Measurements from ENCODE around the gene XRCC4. TPM values are rescaled to one million over a fixed set of nuclear protein-coding genes. Genes with fewer than 3 reads are reported as not detected.

Gene XRCC4
- total and polyA plus RNA-seq, 7 donors: 4.6 to 11.3 (median 7.6) TPM

DNA sequence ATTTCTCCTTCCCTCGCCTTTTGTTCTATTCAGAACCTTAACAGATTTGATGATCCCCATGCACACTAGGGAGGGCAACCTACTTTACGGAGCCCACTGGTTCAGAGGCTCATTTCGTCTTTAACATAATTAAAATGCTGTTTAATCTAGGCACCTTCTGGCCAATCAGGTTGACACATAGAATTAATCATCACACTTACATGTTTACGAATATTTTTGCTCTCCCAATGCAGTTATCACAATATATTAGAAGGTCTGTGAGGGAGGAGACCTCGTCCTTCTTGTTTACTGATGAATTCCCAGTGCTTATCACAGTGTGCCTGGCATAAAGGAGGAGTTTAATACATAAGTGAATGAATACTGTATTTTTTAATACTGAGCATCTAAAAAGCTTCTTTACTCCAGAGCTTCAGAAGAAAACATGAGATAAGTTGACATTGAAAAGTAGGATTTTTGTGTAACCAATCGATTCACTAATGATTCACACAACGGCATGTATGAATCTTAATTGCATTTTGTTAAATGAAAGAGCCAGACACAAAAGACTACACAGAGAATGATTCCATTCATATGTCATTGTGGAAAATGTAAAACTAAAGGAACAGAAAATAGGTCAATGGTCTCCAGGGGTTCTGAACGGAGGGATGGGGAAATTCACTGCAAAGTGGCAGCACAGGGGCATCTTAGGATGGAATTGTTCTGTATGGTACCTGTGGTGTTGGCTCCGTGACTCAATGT, 315.6 kb downstream of the XRCC4 start:
- intact Hi-C loops (cut with DNase I): no loop called here

DNA sequence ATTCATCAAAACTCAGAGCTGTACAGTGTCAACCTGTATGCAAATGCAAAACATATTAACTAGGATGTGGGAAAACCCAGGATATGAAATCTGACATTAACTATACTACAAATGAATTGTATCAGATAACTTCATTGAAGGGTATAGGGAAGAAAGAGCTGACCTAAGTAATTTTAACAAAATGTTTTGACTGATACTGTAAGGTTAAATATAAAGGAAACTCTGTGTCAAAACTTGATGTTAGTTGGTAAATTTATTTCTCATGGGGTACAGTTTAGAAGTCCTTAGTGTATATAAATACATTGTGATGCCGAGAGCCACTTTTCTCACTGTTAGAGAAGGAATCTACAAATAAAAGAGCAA, 316.1 kb downstream of the XRCC4 start:
- DNase-seq: no peak
- TF ChIP-seq POLR2A (IDR thresholded peaks at IDR 0.05): no peak
- TF ChIP-seq, protein P1, sequence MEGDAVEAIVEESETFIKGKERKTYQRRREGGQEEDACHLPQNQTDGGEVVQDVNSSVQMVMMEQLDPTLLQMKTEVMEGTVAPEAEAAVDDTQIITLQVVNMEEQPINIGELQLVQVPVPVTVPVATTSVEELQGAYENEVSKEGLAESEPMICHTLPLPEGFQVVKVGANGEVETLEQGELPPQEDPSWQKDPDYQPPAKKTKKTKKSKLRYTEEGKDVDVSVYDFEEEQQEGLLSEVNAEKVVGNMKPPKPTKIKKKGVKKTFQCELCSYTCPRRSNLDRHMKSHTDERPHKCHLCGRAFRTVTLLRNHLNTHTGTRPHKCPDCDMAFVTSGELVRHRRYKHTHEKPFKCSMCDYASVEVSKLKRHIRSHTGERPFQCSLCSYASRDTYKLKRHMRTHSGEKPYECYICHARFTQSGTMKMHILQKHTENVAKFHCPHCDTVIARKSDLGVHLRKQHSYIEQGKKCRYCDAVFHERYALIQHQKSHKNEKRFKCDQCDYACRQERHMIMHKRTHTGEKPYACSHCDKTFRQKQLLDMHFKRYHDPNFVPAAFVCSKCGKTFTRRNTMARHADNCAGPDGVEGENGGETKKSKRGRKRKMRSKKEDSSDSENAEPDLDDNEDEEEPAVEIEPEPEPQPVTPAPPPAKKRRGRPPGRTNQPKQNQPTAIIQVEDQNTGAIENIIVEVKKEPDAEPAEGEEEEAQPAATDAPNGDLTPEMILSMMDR (IDR thresholded peaks at IDR 0.05): no peak
- TF ChIP-seq POLR2AphosphoS5 (IDR thresholded peaks at IDR 0.05): no peak
- no peaks in the 10 kb centered on the region for H3K27me3 ChIP-seq
- H3K9me3 ChIP-seq: no peaks in the 10 kb centered on the region
- 87 to 92% methylated on average over 1 of the region's 1 CpG for WGBS, 2 donors
- intact Hi-C loops (cut with DNase I): no loop called here
- H3K4me1 ChIP-seq: no peaks in the 10 kb centered on the region
- no peak overlapping the region for H3K4me3 ChIP-seq
- H3K36me3 ChIP-seq: no peaks in the 10 kb centered on the region
- no peak overlapping the region for H3K27ac ChIP-seq

More for the DNA sequence above, 315.6 kb downstream of the XRCC4 start:
- 90 to 93% methylated on average over 9 of the region's 9 CpGs for WGBS, 2 donors
- Histone ChIP-seq H3K4me1 (no peaks in the 10 kb centered on the region), H3K4me3 (no peak overlapping the region), H3K27ac (no peak overlapping the region), H3K27me3 (no peaks in the 10 kb centered on the region), H3K36me3 (no peaks in the 10 kb centered on the region), H3K9me3 (no peaks in the 10 kb centered on the region)
- TF ChIP-seq POLR2A (IDR thresholded peaks at IDR 0.05) (no peak), EP300 (IDR thresholded peaks at IDR 0.05) (no peak), POLR2AphosphoS5 (IDR thresholded peaks at IDR 0.05) (no peak)
- TF ChIP-seq, protein P1 (IDR thresholded peaks at IDR 0.05): no peak
- DNase-seq: no peak

DNA sequence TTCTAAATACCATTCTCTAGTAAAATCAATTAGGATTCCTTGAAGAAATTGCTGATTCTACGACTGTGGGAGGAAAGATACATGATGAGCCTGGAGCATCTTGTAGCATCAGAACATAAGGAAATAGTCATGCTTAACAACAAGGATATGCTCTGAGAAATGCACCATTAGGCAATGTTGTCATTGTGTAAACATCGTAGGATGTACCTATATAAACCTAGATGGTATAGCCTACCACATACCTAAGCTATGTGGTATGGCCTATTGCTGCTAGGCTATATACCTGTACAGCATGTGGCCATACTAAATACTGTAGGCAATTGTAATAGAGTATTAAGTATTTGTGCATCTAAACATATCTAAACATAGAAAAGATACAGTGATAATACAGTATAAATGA, 316.8 kb downstream of the XRCC4 start:
- Histone ChIP-seq H3K27ac (no peak overlapping the region), H3K36me3 (no peaks in the 10 kb centered on the region), H3K27me3 (no peaks in the 10 kb centered on the region), H3K9me3 (no peaks in the 10 kb centered on the region), H3K4me3 (no peak overlapping the region), H3K4me1 (no peaks in the 10 kb centered on the region)
- TF ChIP-seq EP300 (IDR thresholded peaks at IDR 0.05) (no peak), POLR2AphosphoS5 (IDR thresholded peaks at IDR 0.05) (no peak), POLR2A (IDR thresholded peaks at IDR 0.05) (no peak)
- TF ChIP-seq, protein P1 (IDR thresholded peaks at IDR 0.05): no peak
- WGBS, 2 donors: 73 to 87% methylated on average over 2 of the region's 2 CpGs
- intact Hi-C loops (cut with DNase I): no loop called here
- no peak for DNase-seq

DNA sequence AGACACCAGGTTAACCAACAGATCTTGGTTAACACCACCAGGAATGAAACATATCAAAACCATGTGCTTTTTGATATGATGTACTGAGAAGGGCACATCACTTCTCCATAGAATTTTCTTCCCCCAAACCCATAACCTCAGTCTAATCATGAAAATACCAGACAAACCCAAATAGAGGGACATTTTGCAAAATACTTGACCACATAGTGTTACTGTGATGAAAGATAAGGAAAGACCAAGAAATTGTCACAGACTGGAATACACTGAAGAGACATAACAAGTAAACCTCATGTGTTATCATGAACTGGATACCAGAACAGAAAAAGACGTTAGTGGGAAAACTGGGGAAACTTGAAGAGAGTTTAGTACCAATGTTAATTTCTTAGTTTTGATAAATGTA, 319.3 kb downstream of the XRCC4 start:
- H3K27ac ChIP-seq: no peak overlapping the region
- no peak for TF ChIP-seq EP300 (IDR thresholded peaks at IDR 0.05)
- TF ChIP-seq, protein P1 (IDR thresholded peaks at IDR 0.05): no peak
- no peak for TF ChIP-seq POLR2A (IDR thresholded peaks at IDR 0.05)
- no peak for TF ChIP-seq POLR2AphosphoS5 (IDR thresholded peaks at IDR 0.05)
- no peaks in the 10 kb centered on the region for H3K9me3 ChIP-seq
- intact Hi-C loops (cut with DNase I): no loop called here
- no peaks in the 10 kb centered on the region for H3K4me1 ChIP-seq
- no peak for DNase-seq
- H3K36me3 ChIP-seq: no peaks in the 10 kb centered on the region
- no peak overlapping the region for H3K4me3 ChIP-seq
- no peaks in the 10 kb centered on the region for H3K27me3 ChIP-seq
- WGBS, 2 donors: 62 to 75% methylated on average over 1 of the region's 1 CpG

DNA sequence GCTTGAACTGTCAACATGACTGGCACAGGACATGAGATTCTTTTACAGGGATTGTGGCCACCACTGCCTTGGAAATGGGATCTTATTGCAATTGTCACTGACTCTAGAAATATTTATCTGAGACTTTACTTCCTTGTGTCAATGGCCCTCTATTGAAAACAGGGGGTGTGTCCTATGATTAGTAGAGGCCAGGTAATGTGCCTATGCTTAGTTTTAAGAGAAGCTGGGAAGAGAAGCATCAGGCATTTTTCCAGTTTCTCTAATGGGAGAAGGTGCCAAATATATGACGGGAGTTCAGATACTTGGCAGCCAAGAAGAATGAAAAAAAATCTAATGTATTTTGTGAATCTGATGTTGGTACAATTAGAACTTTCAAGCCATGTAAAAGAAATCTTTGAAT, 320.3 kb downstream of the XRCC4 start:
- TF ChIP-seq POLR2A (IDR thresholded peaks at IDR 0.05): no peak
- no peak for TF ChIP-seq POLR2AphosphoS5 (IDR thresholded peaks at IDR 0.05)
- no peak for TF ChIP-seq EP300 (IDR thresholded peaks at IDR 0.05)
- WGBS, 2 donors: 82 to 85% methylated on average over 1 of the region's 1 CpG
- H3K4me3 ChIP-seq: no peak overlapping the region
- H3K27ac ChIP-seq: no peak overlapping the region
- H3K9me3 ChIP-seq: no peaks in the 10 kb centered on the region
- no peak for DNase-seq
- no peaks in the 10 kb centered on the region for H3K36me3 ChIP-seq
- intact Hi-C loops (cut with DNase I): no loop called here
- H3K27me3 ChIP-seq: no peaks in the 10 kb centered on the region
- H3K4me1 ChIP-seq: no peaks in the 10 kb centered on the region

All from sigmoid colon (tissue), 7 donors.